Articular chondrocyte of knee joint (primary cell): Measurements from ENCODE around the gene TRIM14. TPM values are rescaled to one million over a fixed set of nuclear protein-coding genes. Genes with fewer than 3 reads are reported as not detected.

Experiments
- small RNA-seq: library from RNA; depleted of rRNA; stranded (forward); fragments of <200 nt; gene quantifications from one replicate; pipeline ENCODE3, GENCODE V24; 2012
- total RNA-seq: library from RNA; depleted of rRNA; stranded (reverse); fragments of >200 nt; gene quantifications from 2 replicates; pipeline ENCODE4 v1.2.3, GENCODE V29; 2012

TRIM14 gene, protein sequence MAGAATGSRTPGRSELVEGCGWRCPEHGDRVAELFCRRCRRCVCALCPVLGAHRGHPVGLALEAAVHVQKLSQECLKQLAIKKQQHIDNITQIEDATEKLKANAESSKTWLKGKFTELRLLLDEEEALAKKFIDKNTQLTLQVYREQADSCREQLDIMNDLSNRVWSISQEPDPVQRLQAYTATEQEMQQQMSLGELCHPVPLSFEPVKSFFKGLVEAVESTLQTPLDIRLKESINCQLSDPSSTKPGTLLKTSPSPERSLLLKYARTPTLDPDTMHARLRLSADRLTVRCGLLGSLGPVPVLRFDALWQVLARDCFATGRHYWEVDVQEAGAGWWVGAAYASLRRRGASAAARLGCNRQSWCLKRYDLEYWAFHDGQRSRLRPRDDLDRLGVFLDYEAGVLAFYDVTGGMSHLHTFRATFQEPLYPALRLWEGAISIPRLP
- 6.7 and 6.8 TPM in 2 replicates for total RNA-seq

DNA sequence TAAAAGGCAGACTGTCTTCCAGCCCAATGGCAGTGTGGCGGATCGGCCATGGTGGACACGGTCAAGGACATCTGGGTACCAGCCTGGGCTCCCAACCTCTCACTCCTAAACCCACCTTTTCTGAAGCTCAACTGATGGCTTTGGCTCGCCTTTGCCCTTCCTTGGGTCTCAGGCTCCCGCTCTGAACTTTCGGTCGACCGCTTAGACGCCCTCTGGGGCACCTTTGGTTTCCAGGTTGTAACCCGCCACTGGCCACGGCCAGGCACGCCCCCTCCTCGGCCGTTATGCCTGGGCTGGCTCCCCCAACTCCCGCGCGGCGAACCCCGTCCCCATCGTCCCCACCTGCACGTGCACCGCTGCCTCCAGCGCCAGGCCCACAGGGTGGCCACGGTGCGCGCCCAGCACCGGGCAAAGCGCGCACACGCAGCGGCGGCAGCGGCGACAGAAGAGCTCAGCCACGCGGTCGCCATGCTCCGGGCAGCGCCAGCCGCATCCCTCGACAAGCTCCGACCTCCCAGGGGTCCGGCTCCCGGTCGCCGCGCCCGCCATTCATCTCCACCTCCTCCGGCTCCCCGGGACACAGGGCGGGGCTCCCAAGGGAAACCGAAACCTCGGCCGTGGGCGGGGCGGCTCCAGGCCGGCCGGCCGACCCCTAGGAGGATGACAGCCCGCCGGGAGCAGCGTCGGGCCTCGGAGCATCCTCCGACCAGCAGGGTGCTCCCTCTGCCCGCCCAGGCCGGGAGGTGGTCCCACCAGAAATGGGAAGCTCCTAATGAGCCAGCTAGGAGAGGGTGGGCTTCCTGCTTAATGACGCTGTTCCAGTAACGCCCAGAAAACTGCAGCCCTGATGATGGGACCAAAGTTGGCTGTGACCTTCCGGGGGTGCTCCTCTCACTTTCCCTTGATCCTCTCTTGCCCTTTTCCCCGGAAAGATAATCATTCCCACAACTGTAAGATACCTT is at the start of gene TRIM14:
TSS of gene TRIM14 (minus strand) at position 583 of the 962 bp plus-strand sequence. CDS start at position 549, 34 bp downstream.

DNA sequence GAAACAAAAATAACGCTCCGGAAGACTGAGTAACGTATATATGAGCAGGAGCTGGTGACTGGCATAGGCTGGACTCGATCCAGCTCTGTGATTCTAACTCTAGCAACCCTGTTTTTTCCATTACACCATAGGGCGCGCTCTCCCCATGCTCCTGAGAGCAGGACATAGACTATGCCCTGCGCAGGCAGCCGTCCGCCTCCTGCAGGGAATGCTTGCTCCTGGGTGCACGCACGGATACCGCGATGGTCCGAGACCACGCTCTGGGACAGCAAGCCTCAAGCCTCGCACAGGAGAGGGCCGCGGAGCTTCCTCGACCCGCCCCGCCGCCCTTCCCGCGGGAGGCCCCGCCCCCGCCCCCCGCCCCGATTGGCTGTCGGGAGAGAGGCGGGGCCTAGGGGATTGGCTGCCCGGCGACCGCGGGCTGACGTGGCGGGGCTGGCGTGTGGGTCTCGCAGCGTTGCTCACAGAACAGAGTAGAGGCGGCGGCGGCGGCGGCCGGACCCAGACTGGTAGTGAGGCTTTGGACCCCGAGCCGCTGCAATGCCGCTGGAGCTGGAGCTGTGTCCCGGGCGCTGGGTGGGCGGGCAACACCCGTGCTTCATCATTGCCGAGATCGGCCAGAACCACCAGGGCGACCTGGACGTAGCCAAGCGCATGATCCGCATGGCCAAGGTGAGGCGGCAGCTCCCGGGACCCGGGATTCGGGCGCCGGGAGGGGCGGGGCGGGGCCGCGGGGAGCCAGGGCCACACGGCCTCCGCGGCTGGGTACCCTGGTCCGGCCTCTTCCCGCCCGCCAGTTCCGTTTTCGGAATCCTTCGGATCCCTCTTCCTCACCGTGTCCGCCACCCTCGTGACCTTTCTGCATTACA is 62.5 kb downstream of the TRIM14 start, which contains the start of gene NANS:
TSS of gene NANS (plus strand) at position 464 of the 869 bp plus-strand sequence. CDS start at position 541, 77 bp downstream.

Small RNAs within 50 kb of the gene (small RNA-seq; reads per million reads assigned to genes)
- gene RF00017 (not detected), gene RNU6-918P (not detected)

Other genes with a start within 250 kb of the TRIM14 start
- gene TRMO, start 196.7 kb downstream of the TRIM14 start, total RNA-seq = 22.3 and 29.4 TPM in 2 replicates
- not detected in 2 replicates for gene HEMGN, start 181.1 kb downstream of the TRIM14 start, total RNA-seq
- 16.2 and 16.5 TPM in 2 replicates for gene ANP32B, start 135.9 kb downstream of the TRIM14 start, total RNA-seq
- gene NANS, start 62.5 kb downstream of the TRIM14 start, total RNA-seq = 76.3 and 118 TPM in 2 replicates
- gene CORO2A, start 73.4 kb upstream of the TRIM14 start, total RNA-seq = 0.91 and 1.6 TPM in 2 replicates
- 111 and 117 TPM in 2 replicates for gene TBC1D2, start 136.4 kb upstream of the TRIM14 start, total RNA-seq